ENCODE data around the gene SETD1B.

The SETD1B gene

GRCh38 chr12:121822393-121823100 lies 18.7 kb downstream of the SETD1B start:
- TF ChIP-seq CTCF (IDR thresholded peaks at IDR 0.05; ENCODE audit: low read length) (no peak), EZH2 (IDR thresholded peaks at IDR 0.05; ENCODE audit: borderline replicate concordance, low read length) (no peak)
- Histone ChIP-seq H3K36me3 (ENCODE audit: insufficient read depth, low read length) (peaks cover 71% of the 10 kb centered on the region), H3K27me3 (ENCODE audit: insufficient read depth, low read length) (no peaks in the 10 kb centered on the region), H4K20me1 (ENCODE audit: insufficient read depth, low read length) (no peaks in the 10 kb centered on the region), H3K9ac (ENCODE audit: low read length) (no peak overlapping the region), H3K4me1 (ENCODE audit: insufficient read depth, low read length, severe bottlenecking) (no peaks in the 10 kb centered on the region), H3K4me2 (ENCODE audit: low read length) (no peak overlapping the region), H3F3A (ENCODE audit: insufficient read depth, low read length) (no peaks in the 10 kb centered on the region), H2AFZ (ENCODE audit: low read length) (no peak overlapping the region), H3K27ac (ENCODE audit: low read depth, low read length, poor library complexity, severe bottlenecking) (no peak overlapping the region), H3K9me2 (ENCODE audit: low read depth, low read length) (no peaks in the 10 kb centered on the region), H3K4me3 (ENCODE audit: low read depth, low read length, poor library complexity, severe bottlenecking) (no peak overlapping the region), H3K9me3 (ENCODE audit: low read length) (no peaks in the 10 kb centered on the region), H3K79me2 (ENCODE audit: insufficient read depth, low read length) (no peaks in the 10 kb centered on the region)

GRCh38 chr12:121823101-121823726 lies 19.4 kb downstream of the SETD1B start:
- H4K20me1 ChIP-seq (ENCODE audit: insufficient read depth, low read length): no peaks in the 10 kb centered on the region

GRCh38 chr12:121823727-121824115 lies 19.9 kb downstream of the SETD1B start:
- Histone ChIP-seq H3F3A (ENCODE audit: insufficient read depth, low read length) (no peaks in the 10 kb centered on the region), H3K9me3 (ENCODE audit: low read length) (no peaks in the 10 kb centered on the region), H3K9me2 (ENCODE audit: low read depth, low read length) (no peaks in the 10 kb centered on the region), H3K4me1 (ENCODE audit: insufficient read depth, low read length, severe bottlenecking) (no peaks in the 10 kb centered on the region), H2AFZ (ENCODE audit: low read length) (no peak overlapping the region), H3K79me2 (ENCODE audit: insufficient read depth, low read length) (no peaks in the 10 kb centered on the region), H4K20me1 (ENCODE audit: insufficient read depth, low read length) (no peaks in the 10 kb centered on the region), H3K27me3 (ENCODE audit: insufficient read depth, low read length) (no peaks in the 10 kb centered on the region), H3K9ac (ENCODE audit: low read length) (no peak overlapping the region), H3K4me3 (ENCODE audit: low read depth, low read length, poor library complexity, severe bottlenecking) (no peak overlapping the region), H3K27ac (ENCODE audit: low read depth, low read length, poor library complexity, severe bottlenecking) (no peak overlapping the region), H3K4me2 (ENCODE audit: low read length) (no peak overlapping the region), H3K36me3 (ENCODE audit: insufficient read depth, low read length) (peaks cover 76% of the 10 kb centered on the region)
- TF ChIP-seq EZH2 (IDR thresholded peaks at IDR 0.05; ENCODE audit: borderline replicate concordance, low read length): no peak
- TF ChIP-seq CTCF (IDR thresholded peaks at IDR 0.05; ENCODE audit: low read length): no peak

More at GRCh38 chr12:121823101-121823726, 19.4 kb downstream of the SETD1B start:
- no peaks in the 10 kb centered on the region for H3K4me1 ChIP-seq (ENCODE audit: insufficient read depth, low read length, severe bottlenecking)
- peaks cover 71% of the 10 kb centered on the region for H3K36me3 ChIP-seq (ENCODE audit: insufficient read depth, low read length)
- H2AFZ ChIP-seq (ENCODE audit: low read length): no peak overlapping the region
- H3K79me2 ChIP-seq (ENCODE audit: insufficient read depth, low read length): no peaks in the 10 kb centered on the region
- no peaks in the 10 kb centered on the region for H3K27me3 ChIP-seq (ENCODE audit: insufficient read depth, low read length)
- no peak overlapping the region for H3K4me3 ChIP-seq (ENCODE audit: low read depth, low read length, poor library complexity, severe bottlenecking)
- H3K4me2 ChIP-seq (ENCODE audit: low read length): no peak overlapping the region
- H3K27ac ChIP-seq (ENCODE audit: low read depth, low read length, poor library complexity, severe bottlenecking): no peak overlapping the region
- no peaks in the 10 kb centered on the region for H3F3A ChIP-seq (ENCODE audit: insufficient read depth, low read length)
- no peaks in the 10 kb centered on the region for H3K9me3 ChIP-seq (ENCODE audit: low read length)
- TF ChIP-seq EZH2 (IDR thresholded peaks at IDR 0.05; ENCODE audit: borderline replicate concordance, low read length): no peak
- TF ChIP-seq CTCF (IDR thresholded peaks at IDR 0.05; ENCODE audit: low read length): no peak
- H3K9ac ChIP-seq (ENCODE audit: low read length): no peak overlapping the region
- no peaks in the 10 kb centered on the region for H3K9me2 ChIP-seq (ENCODE audit: low read depth, low read length)

All from OCI-LY1 (cell line).